K562 (cell line): ENCODE results near the gene MRNIP. TPM values are rescaled to one million over a fixed set of nuclear protein-coding genes. Genes with fewer than 3 reads are reported as not detected.
A peak's percentile ranks its signal among the peaks of the same experiment; 100 is the strongest.

Source experiments
- CCAR2 ChIP-seq: fragments of 200-400 bp; formaldehyde crosslinking; IDR thresholded peaks from 2 replicates; pipeline ENCODE4 v1.6.1; 2017; ENCODE audit warnings: mild to moderate bottlenecking, low read depth, low read length
- HDGF ChIP-seq: fragments of 450-650 bp; IDR thresholded peaks from 2 replicates; pipeline ENCODE4 v1.6.1; 2016
- HLTF ChIP-seq: fragments of 450-650 bp; IDR thresholded peaks from 2 replicates; pipeline ENCODE4 v1.6.1; 2016
- IFI16 ChIP-seq: fragments of 250-450 bp; sonication (Bioruptor Pico); IDR thresholded peaks from 2 replicates; pipeline ENCODE4 v2.1.2; 2022; ENCODE audit warnings: mild to moderate bottlenecking, inconsistent platforms
- MCM3 ChIP-seq: fragments of 450-650 bp; IDR thresholded peaks from 2 replicates; pipeline ENCODE4 v1.6.1; 2016
- MIER1 ChIP-seq: fragments of 450-650 bp; IDR thresholded peaks from 2 replicates; pipeline ENCODE4 v1.6.1; 2016; ENCODE audit warnings: antibody characterized with exemption, mild to moderate bottlenecking, low read depth
- NR2C1 ChIP-seq, 2 experiments: fragments of 450-650 bp; IDR thresholded peaks; 2 replicates each; pipeline ENCODE4 v1.6.1; 2017; ENCODE audit warnings: mild to moderate bottlenecking in 2 of 2, antibody characterized with exemption in 1 of 2, inconsistent platforms in 1 of 2, missing compliant biosample characterization in 1 of 2, missing genetic modification characterization in 1 of 2
- PTTG1 ChIP-seq: fragments of 450-650 bp; IDR thresholded peaks from 2 replicates; pipeline ENCODE4 v1.6.1; 2016; ENCODE audit warnings: low read depth, mild to moderate bottlenecking, missing genetic modification characterization, missing compliant biosample characterization
- TOE1 ChIP-seq, 2 experiments: fragments of 450-650 bp in 1 of 2; sonication (generic) in 1 of 2; formaldehyde crosslinking in 1 of 2; IDR thresholded peaks; 2 replicates each; pipeline versions ENCODE4 v1.7.1 to v1.8.0; 2016 to 2022; ENCODE audit warnings: borderline replicate concordance in 2 of 2, mild to moderate bottlenecking in 2 of 2, antibody characterized with exemption in 1 of 2, inconsistent platforms in 1 of 2, low read depth in 1 of 2, missing genetic modification reagents in 1 of 2, moderate library complexity in 1 of 2
- WHSC1 ChIP-seq: IDR thresholded peaks from one replicate; pipeline ENCODE4 v1.6.1; 2012; ENCODE audit warnings: low read length, control low read depth, inconsistent platforms
- XRCC3 ChIP-seq: fragments of 450-650 bp; IDR thresholded peaks from 2 replicates; pipeline ENCODE4 v1.6.1; 2017; ENCODE audit warnings: mild to moderate bottlenecking, moderate library complexity
- ZNF561 ChIP-seq: fragments of 450-650 bp; formaldehyde crosslinking; conservative IDR thresholded peaks from 2 replicates; pipeline ENCODE4 v1.4.0; 2020; ENCODE audit warnings: mild to moderate bottlenecking, moderate library complexity
- polyA plus RNA-seq, 8 experiments: library from polyadenylated mRNA; depleted of rRNA in 4 of 8; stranded (reverse) in 5 of 8; unstranded in 3 of 8; fragments of >200 nt; fragmentation: Nextera tagmentation in 2 of 8; fragmentation: Illumina TruSeq in 1 of 8; extraction: Ambion mirVana in 2 of 8; extraction: Trizol in 1 of 8; gene quantifications; 2 replicates each; pipeline versions ENCODE4 v1.2.1 to v1.2.3, GENCODE V29; 2011 to 2014; ENCODE audit warnings: inconsistent platforms in 1 of 8, missing spikeins in 1 of 8
- total RNA-seq, 7 experiments: library from RNA; depleted of rRNA in 6 of 7; stranded (reverse); fragments of >200 nt in 6 of 7; fragmentation: Illumina TruSeq in 2 of 7; extraction: Trizol in 2 of 7; gene quantifications; 2 replicates each; pipeline versions ENCODE4 v1.2.1 to v1.2.3, GENCODE V29; 2011 to 2021; ENCODE audit warnings: low replicate concordance in 1 of 7
- TF ChIP-seq, protein P1 (sequence below), 2 experiments: fragments of 450-650 bp; formaldehyde crosslinking in 1 of 2; IDR thresholded peaks; 2 replicates each; pipeline versions ENCODE4 v1.4.0 to v1.6.1; 2014 to 2020; ENCODE audit warnings: mild to moderate bottlenecking in 2 of 2, borderline replicate concordance in 1 of 2, low read depth in 1 of 2
- TF ChIP-seq, protein P2 (sequence below): sonication (generic); formaldehyde crosslinking; IDR thresholded peaks from 2 replicates; pipeline ENCODE4 v1.8.1; 2023; ENCODE audit warnings: mild to moderate bottlenecking, missing genetic modification reagents
- TF ChIP-seq, protein P3 (sequence below): fragments of 450-650 bp; IDR thresholded peaks from 2 replicates; pipeline ENCODE4 v1.6.1; 2017; ENCODE audit warnings: mild to moderate bottlenecking, moderate library complexity
- TF ChIP-seq, protein P4 (sequence below): fragments of 250-450 bp; sonication (Bioruptor Pico); IDR thresholded peaks from 2 replicates; pipeline ENCODE4 v1.5.0; 2021

MRNIP gene
- total and polyA plus RNA-seq, 9 of the 15 experiments (the other 6 are each of a cell fraction or from before 2014, with no cell fraction given) = 3.6 to 39.0 (median 16.8) TPM

DNA sequence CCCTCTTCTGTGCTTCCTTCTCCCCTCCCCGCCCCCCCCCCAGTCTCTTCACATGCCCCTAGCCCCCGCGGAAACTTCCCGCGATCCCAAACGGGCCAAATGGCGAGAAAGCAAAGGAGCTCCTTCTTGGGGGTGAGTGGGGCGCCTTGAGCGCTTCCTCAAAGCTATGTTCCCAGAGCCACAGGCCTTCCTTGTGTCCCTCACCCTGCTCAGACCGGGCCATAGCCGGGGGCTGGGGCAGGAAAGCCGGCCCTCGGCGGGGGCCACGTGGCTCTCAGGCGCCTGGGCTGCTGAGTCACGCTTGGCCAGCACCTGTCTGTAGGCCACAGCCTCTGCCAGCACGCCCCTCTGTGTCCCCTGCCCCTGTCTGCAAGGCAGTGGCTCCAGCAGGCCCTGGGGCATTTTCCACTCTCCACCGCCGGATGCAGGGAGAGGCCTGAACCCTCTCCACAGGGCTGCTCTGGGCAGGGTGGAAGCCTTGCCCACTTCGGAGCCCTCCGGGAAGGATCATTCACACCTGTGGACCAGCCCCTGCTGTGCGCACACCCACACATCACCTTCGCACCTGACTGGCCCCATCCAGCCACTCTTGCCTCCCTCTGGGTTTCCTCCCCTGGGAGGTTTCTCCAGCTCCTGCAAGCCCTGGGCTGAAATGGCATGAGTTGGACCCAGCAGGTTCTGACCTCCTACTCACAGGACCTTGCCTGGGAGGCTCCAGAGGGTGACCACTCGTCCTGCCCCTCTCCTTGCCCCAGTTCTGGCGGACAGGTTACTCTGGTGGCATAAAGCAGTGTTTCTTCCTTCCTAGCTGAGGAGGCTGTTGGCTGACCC lies 39.1 kb downstream of the MRNIP start (continued):
- TF ChIP-seq, protein P1, sequence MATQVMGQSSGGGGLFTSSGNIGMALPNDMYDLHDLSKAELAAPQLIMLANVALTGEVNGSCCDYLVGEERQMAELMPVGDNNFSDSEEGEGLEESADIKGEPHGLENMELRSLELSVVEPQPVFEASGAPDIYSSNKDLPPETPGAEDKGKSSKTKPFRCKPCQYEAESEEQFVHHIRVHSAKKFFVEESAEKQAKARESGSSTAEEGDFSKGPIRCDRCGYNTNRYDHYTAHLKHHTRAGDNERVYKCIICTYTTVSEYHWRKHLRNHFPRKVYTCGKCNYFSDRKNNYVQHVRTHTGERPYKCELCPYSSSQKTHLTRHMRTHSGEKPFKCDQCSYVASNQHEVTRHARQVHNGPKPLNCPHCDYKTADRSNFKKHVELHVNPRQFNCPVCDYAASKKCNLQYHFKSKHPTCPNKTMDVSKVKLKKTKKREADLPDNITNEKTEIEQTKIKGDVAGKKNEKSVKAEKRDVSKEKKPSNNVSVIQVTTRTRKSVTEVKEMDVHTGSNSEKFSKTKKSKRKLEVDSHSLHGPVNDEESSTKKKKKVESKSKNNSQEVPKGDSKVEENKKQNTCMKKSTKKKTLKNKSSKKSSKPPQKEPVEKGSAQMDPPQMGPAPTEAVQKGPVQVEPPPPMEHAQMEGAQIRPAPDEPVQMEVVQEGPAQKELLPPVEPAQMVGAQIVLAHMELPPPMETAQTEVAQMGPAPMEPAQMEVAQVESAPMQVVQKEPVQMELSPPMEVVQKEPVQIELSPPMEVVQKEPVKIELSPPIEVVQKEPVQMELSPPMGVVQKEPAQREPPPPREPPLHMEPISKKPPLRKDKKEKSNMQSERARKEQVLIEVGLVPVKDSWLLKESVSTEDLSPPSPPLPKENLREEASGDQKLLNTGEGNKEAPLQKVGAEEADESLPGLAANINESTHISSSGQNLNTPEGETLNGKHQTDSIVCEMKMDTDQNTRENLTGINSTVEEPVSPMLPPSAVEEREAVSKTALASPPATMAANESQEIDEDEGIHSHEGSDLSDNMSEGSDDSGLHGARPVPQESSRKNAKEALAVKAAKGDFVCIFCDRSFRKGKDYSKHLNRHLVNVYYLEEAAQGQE (IDR thresholded peaks at IDR 0.05; ENCODE audit: borderline replicate concordance) = no peak
- TF ChIP-seq, protein P1 (CRISPR knock-in tag; IDR thresholded peaks at IDR 0.05; ENCODE audit: low read depth) = peak; percentile 72
- TF ChIP-seq CCAR2 (no peak), XRCC3 (no peak), NR2C1 (IDR thresholded peaks at IDR 0.05) (no peak), NR2C1 (tag; IDR thresholded peaks at IDR 0.05) (peak; percentile 68; the same call in 1 of the 2 replicates), MCM3 (no peak), TOE1 (IDR thresholded peaks at IDR 0.05; ENCODE audit: borderline replicate concordance) (no peak), TOE1 (CRISPR knock-in tag; IDR thresholded peaks at IDR 0.05; ENCODE audit: borderline replicate concordance, low read depth) (no peak), HLTF (no peak), ZNF561 (CRISPR knock-in tag) (peak; percentile 36; the same call in 1 of the 2 replicates), WHSC1 (no peak), IFI16 (peak; percentile 82; the same call in 1 of the 2 replicates), PTTG1 (tag) (no peak), MIER1 (no peak), HDGF (no peak)
- TF ChIP-seq, protein P2, sequence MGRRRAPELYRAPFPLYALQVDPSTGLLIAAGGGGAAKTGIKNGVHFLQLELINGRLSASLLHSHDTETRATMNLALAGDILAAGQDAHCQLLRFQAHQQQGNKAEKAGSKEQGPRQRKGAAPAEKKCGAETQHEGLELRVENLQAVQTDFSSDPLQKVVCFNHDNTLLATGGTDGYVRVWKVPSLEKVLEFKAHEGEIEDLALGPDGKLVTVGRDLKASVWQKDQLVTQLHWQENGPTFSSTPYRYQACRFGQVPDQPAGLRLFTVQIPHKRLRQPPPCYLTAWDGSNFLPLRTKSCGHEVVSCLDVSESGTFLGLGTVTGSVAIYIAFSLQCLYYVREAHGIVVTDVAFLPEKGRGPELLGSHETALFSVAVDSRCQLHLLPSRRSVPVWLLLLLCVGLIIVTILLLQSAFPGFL = no peak
- TF ChIP-seq, protein P3, sequence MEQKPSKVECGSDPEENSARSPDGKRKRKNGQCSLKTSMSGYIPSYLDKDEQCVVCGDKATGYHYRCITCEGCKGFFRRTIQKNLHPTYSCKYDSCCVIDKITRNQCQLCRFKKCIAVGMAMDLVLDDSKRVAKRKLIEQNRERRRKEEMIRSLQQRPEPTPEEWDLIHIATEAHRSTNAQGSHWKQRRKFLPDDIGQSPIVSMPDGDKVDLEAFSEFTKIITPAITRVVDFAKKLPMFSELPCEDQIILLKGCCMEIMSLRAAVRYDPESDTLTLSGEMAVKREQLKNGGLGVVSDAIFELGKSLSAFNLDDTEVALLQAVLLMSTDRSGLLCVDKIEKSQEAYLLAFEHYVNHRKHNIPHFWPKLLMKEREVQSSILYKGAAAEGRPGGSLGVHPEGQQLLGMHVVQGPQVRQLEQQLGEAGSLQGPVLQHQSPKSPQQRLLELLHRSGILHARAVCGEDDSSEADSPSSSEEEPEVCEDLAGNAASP = no peak
- TF ChIP-seq, protein P4, sequence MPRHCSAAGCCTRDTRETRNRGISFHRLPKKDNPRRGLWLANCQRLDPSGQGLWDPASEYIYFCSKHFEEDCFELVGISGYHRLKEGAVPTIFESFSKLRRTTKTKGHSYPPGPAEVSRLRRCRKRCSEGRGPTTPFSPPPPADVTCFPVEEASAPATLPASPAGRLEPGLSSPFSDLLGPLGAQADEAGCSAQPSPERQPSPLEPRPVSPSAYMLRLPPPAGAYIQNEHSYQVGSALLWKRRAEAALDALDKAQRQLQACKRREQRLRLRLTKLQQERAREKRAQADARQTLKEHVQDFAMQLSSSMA = no peak
